HG02623 (cell line): ENCODE measurements around the gene TAGLN2.
"Not testable (repeated sequence)": the region's sequence is repeated elsewhere in the genome, so short reads cannot be mapped to it uniquely, and the experiment has no call there.

Source experiments
- ATAC-seq: cut with Tn5 transposase; IDR thresholded peaks from one replicate; pipeline ENCODE4 v1.9.1; 2021; ENCODE audit warnings: moderate library complexity; ENCODE audit not compliant: unreplicated experiment

Gene TAGLN2

GRCh38 chr1:159906960-159907359, 18.3 kb downstream of the TAGLN2 start:
- ATAC-seq = no peak

GRCh38 chr1:159904036-159904435, 21.3 kb downstream of the TAGLN2 start:
- ATAC-seq = not testable (repeated sequence)

DNA sequence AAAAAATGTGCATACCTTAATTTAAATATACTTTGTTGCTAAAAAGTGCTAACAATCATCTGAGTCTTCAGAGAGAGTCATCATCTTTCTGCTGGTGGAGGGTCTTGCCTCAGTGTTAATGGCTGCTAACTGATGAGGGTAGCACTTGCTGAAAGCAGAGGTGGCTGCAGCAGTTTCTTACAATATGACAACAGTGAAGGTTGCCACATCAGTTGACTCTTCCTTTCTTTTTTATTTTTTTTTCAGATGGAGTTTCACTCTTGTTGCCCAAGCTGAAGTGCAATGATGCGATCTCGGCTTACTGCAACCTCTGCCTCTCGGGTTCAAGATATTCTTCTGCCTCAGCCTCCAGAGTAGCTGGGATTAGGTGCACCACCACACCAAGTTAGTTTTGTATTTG, 22.8 kb downstream of the TAGLN2 start:
- no peak for ATAC-seq

DNA sequence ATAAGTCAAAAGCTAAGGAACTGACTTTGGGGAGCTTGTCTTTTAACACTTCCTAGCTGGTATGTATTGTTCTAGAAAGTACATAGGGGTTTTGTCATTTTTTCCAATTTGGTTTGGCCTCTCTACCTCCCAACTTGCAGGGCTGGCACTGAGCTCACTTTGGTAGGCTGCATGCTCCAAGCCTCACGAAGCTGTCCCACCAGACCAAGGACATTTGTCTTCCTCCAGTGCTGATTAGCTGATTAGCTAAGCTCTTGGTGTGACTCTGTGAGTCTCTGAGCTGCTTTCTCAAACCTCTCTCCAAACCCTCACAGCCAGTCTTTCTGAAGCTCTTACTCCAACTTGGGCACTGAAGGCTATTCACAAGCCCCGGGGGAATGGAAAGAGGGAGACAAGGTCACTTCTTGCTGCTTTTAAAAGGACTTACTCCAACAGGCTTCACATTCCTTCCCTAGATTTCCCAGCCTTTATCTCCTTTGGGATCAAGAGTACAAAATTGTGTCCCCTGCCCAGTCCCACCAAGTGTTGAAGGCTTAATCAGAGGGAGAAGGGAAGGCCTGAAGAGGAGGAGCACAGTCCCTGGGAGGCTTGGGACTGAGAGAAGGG, 24.4 kb downstream of the TAGLN2 start:
- ATAC-seq = no peak

DNA sequence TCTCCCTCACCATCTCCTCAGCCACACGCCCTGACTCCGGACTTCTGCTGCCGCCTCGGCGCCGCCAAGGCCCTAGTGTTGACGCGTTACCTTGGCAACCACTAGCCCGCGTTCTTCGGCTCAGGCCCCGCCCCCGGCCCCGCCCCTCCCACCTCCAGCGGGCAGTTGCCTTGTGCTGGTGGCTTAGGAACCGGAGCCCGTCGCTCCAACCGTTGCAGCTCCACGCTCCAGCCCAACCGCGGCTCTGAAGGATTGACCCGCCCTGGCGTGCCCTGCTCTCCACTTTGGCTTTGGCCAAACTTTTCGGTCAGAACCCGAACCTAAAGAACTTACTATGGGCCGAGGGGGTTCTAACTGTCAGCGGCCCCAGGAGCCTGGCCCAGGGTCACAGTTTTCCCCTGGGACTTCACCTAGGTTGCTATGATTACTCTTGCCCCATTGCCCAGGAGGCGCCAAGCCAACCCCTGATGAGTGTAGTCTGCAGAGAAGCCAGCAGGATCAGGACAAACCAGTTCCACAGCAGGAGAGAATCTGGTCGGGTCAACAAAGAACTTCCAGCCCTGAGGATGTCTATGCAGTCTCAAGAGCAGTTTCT, 25.1 kb downstream of the TAGLN2 start, which contains the start of gene CFAP45:
Gene CFAP45, minus strand, starts transcription at position 80 of the 595 bp plus-strand sequence. Its CDS starts 67 bp downstream, at position 13.
- ATAC-seq = no peak

GRCh38 chr1:159899634-159900033, 25.7 kb downstream of the TAGLN2 start:
- ATAC-seq = not testable (repeated sequence)

GRCh38 chr1:159898527-159898926, 26.8 kb downstream of the TAGLN2 start:
- no peak for ATAC-seq

DNA sequence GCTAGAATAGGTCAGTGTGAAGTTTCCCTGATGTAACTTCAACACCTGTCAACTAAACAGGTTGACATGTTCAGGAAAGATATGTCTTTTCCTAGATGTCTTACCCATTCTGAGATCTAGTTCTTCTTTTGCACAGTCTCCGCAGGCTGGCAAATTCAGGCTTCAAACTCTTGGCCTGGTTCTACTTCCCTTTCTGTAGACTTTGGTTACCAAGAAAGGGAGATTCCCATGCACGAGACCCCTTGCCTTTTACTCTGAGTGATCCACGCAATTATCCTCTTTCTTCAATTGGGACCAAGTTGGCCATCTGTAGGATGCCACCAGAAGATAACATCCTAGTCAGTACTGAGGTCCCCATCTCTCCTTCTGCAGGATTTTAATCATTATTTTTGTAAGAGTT, 27.3 kb downstream of the TAGLN2 start:
- no peak for ATAC-seq

DNA sequence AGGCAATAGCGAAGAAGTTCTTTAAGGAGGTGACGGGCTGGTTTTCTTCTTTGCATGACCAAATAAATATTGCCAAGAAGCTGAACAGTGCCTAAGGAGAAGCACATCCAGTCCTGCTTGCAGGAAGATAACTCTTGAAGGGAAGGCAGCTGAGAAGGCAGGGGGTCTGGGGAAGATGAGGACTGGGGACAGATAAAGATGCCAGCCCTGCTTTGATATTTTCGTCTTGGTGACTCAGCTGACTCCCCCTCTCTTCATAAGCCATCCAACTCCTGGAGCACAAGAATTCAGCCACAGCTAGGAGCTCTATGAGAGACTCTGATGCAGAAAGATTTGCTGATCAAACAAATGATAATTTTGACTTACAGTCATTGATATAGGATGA, 28.8 kb downstream of the TAGLN2 start:
- no peak for ATAC-seq

DNA sequence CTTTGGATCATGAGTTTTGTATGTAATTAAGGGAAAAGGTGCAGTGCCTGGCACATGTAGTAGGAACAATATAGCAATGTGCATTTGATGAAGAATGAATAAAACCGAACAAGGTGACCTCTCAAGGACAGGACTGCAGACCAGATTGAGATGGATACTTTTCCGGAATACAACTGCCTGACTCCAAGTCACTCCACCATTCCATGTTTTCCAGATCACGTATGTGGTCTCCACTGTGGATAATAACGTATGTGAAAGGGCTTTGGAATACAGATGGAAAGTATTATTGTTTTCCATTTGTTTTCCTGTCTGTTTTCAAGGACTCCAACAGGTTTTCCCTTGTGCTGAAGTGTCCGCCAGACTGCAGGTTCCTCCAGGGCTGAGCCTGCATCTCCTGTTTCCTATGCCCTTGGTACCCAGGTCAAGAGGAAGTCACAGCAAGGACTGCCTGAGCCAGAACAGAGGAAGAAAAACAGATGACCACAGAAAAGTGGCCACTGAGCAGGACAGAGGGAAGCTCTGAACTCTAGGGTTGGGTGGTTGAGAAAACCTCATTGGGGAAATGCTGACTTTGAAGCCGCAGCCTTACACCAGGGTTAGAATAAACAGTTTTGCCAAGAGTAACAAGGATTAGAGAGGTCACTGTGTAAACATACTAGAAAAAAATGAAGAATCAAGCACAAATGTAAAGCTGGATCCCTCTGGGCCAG, 29.3 kb downstream of the TAGLN2 start:
- no peak for ATAC-seq

DNA sequence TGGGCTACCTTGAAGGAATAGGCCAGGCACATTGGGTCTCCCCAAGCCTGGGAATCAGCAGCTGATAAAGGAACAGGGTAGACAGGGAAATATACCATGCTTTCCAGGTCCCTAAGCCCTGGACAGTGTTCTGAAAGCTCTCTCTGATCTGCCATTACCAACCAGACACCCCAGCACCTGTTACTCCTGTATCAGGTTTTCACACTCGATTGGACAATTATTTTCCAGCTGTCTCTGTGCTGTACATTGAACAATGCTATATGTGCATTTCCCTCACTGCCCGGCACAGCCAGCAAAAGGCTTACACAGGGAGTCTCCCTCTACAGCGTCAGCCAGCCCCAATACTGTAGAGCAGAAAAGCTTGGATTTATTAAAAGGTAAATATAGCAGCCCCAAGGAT, 30.0 kb downstream of the TAGLN2 start:
- ATAC-seq = no peak

DNA sequence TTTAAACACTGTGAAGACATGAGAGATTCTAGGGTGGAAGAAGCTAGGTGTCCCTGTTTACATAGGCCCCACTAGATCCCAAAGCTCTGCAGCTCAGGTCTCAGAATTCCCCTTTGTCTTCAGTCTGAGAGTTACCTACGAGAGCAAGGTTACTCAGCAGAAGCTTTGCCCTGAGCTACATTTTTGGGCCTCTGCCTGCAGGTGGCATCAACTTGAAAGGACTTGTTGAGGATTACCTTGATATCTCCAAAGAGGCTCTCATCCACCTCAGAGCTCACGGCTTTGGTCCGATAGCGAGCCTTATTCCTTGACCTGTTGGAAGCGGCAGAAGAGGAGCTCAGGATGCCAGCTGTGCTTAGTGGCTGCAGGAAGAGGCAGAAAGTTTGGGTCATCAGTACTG, 32.4 kb downstream of the TAGLN2 start:
- no peak for ATAC-seq

- ATAC-seq = peak; percentile 66
Measured at GRCh38 chr1:159891275-159892157, 33.8 kb downstream of the TAGLN2 start.

- ATAC-seq = no peak
Measured at GRCh38 chr1:159890390-159890789, 34.9 kb downstream of the TAGLN2 start.

DNA sequence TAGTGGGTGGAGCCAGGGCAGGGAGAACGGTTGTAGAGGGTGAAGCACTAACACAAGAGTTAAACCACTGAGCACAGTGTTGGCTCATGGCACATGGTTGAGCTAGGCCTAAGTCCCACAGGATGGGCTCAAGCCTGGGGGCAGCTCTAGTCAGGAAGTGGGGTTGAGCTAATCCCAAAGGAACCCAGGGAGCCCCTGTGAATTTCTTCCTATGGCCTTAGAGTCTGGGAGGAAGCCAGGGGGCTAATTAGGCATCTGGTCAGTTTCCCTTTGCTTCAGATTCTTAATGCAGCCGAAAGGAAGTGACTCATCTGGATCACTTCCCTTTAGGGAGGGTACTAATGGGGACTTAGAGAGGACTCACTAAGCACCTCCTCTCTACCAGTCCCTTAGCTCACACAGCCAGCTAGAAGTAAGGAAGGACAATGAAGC, 35.5 kb downstream of the TAGLN2 start:
- ATAC-seq = peak; percentile 93

DNA sequence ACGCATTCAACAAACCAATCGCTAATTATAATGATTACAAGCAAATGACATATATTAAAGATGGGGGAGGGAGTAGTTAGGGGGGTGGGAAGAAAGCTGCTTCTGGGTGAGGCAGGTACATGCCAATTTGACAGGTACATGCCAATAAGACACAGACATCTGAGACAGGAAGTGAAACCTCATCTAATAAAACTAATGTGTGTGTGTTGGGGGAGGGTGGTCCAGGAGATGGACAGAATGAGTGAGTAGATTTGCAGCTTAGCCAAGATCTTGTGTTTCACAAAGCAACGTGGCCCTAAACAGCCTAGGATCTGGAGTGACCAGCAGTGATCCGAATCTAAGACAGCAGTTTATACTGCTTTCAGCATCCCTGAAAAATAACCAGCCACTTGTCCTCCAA, 36.1 kb downstream of the TAGLN2 start:
- ATAC-seq = no peak

- ATAC-seq = no peak
Measured at GRCh38 chr1:159884296-159884695, 41.0 kb downstream of the TAGLN2 start.

DNA sequence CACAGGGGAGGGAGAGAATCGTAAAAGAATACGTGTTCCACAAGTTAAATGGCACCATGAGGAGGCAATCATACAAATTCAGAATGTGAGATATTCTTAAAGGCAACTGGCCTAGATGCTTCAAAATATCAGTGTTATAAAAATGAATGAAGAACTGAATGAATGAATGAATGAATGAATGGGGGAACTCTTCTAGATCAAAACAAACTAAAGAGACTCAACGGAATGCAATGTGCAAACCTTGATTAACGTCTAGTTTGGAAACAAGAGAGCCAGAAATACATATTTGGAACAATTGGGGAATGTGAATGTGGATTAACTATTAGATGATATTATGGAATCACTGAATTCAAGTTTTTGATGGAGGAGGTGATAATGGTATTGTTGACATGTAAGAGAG, 42.2 kb downstream of the TAGLN2 start:
- no peak for ATAC-seq

GRCh38 chr1:159882527-159882862, 42.8 kb downstream of the TAGLN2 start:
- no peak for ATAC-seq

GRCh38 chr1:159881622-159882526, 43.4 kb downstream of the TAGLN2 start:
- ATAC-seq = no peak
